Stimulated activated CD4-positive, alpha-beta T cell treated with anti-CD3 and anti-CD28 coated beads, Interleukin-1b, Interleukin-23, amount 100 ng/mL, for 4 hours (primary cell): ENCODE data around the gene OSBPL3.

Source experiments
- DNase-seq, 2 donors: peaks; one replicate each; pipeline ENCODE4 v3.0.0-alpha.2; 2020; ENCODE audit warnings: low read depth in 2 of 2

Gene OSBPL3

GRCh38 chr7:24760968-24761367 lies 219.0 kb downstream of the OSBPL3 start:
- no peak for DNase-seq

- DNase-seq: peak in 1 of 2 donors; percentile 45
These were observed 222.4 kb downstream of the OSBPL3 start, which contains the start of gene GSDME for GRCh38 chr7:24757353-24758275. Gene GSDME (minus strand): TSS chr7:24757464. CDS start chr7:24749774, 7,690 bp downstream.

GRCh38 chr7:24756545-24757352 lies 223.2 kb downstream of the OSBPL3 start:
- no peak for DNase-seq

GRCh38 chr7:24755541-24756407 lies 224.2 kb downstream of the OSBPL3 start:
- no peak for DNase-seq

- DNase-seq: no peak
These were observed 225.0 kb downstream of the OSBPL3 start for GRCh38 chr7:24754906-24755506.

- no peak for DNase-seq
These were observed 227.7 kb downstream of the OSBPL3 start for GRCh38 chr7:24752073-24752800.

GRCh38 chr7:24751484-24751883 lies 228.5 kb downstream of the OSBPL3 start:
- no peak for DNase-seq

- DNase-seq: no peak
These were observed 229.4 kb downstream of the OSBPL3 start for GRCh38 chr7:24750441-24751055.

GRCh38 chr7:24748521-24748920 lies 231.5 kb downstream of the OSBPL3 start:
- no peak for DNase-seq
